HG02678 (cell line): Measurements from ENCODE around the gene UNC13B.
"Not testable (repeated sequence)": the region's sequence is repeated elsewhere in the genome, so short reads cannot be mapped to it uniquely, and the experiment has no call there.

Source experiments
- ATAC-seq: cut with Tn5 transposase; IDR thresholded peaks from one replicate; pipeline ENCODE4 v1.9.1; 2021; ENCODE audit warnings: mild to moderate bottlenecking, moderate library complexity; ENCODE audit not compliant: unreplicated experiment

UNC13B gene

DNA sequence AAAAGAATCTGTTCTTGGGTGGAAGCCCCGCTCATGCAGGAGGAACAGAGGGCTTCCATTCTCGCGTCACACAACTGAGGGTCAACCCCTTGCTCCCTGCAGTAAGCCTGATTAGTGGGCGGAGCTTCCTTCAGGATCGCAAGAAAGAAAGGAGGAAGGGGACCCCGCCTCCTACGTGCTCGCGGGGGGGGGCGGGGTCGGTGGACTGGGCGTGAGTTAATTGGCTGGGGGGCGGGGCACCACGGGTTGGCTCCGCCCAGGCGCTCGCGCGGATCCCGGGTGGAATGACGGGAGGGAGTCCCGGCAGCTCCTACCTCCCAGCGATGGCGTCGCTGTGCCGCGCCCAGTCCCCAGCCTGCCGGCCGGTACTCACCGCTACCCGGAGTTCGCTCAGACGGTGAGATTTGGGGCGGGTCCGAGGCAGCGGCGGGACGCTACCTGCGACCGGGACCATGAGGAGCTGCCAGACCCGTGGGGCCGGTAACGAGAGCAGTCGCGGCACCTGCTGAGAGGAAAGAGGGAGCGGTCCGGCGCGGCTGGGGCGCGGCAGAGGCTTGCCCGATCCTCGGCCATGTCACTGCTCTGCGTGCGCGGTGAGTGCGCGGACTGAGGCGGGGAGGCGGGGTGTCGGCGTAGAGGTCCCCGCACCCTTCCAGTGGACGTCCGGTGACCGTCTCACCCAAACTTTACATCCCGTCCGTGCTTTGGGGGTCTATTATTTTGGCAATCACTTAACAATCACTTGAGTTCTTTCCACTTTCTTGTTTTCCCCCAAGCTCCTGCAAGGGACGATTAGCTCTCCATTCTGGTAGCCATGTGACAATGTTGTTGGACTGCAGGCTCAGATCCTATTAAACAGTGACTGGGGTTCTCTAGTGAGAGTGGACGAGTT lies at the start of gene UNC13B:
Gene UNC13B, plus strand, starts transcription at position 297 of the 892 bp plus-strand sequence. Its CDS starts 275 bp downstream, at position 572.
- ATAC-seq, result peak; percentile 76

DNA sequence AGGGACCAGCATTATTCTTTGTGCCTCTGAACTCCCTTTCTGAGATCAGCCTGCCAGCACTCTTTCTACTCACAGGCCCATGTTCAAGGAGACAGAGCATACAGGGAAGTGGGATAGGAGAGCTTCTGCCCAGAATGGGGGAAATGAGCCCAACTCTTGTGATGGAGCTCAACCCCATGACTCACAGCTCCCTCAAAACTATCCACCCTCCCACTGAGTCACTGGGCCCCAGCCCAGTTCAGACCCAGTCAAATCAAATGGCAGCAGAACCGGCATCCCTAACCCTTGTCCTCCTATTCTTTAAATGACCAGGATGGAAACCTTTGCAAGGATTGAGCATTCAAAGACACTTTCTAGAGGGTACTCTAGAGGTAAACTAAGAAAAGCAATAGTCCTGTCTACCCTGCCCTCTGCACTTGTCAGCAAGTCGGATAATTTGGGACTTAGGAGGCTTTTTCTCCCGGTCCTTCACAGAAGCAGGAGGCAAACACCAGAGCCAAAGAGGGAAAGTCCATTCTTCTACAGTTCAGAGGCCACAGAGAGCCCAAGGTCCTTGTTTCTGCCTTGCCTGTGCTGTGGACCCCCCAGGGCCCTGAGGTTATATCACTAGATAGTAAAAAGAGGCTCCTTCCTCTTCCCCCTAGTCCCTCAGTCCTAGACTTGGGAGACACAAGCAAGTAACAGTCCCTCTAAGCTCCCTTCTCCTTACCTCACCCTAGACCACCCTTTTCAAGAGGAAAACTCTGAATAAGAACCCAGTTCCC lies 49.4 kb upstream of the UNC13B start:
- no peak for ATAC-seq

DNA sequence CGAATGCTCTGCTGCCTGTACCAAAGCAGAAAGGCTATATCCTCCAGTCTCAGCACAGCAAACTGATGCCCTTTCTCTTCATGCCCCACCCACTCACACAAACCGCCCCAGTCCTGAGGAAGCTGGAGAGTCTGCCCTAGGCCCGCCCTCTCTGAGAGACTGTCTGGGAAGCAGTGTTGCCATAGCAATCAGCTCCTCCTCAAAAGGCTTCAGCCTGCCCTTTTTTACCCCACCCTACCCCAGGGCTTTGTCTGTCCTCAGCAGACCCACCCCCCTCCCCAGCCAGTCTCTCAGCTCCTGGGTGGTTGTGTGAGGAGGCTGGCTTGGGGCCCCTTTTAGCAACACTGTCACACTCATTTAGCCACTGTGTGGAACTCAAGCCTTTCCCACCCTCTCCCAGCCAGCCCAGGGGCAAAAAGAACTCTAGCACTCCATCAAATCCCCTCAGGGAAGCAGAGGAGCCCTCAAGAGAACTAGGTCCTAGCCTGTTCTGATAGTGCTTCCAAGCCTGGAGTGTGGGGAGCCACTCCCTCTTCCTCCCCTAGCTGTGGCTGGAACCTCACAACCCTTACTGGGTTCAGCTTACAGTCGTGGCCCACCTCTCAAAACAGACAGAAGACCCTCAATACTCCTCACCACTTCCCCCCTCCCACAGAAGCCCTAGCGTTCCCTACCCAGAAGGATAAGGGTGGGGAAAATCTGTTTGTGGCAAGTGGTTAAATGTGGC lies 47.5 kb upstream of the UNC13B start:
- no peak for ATAC-seq

DNA sequence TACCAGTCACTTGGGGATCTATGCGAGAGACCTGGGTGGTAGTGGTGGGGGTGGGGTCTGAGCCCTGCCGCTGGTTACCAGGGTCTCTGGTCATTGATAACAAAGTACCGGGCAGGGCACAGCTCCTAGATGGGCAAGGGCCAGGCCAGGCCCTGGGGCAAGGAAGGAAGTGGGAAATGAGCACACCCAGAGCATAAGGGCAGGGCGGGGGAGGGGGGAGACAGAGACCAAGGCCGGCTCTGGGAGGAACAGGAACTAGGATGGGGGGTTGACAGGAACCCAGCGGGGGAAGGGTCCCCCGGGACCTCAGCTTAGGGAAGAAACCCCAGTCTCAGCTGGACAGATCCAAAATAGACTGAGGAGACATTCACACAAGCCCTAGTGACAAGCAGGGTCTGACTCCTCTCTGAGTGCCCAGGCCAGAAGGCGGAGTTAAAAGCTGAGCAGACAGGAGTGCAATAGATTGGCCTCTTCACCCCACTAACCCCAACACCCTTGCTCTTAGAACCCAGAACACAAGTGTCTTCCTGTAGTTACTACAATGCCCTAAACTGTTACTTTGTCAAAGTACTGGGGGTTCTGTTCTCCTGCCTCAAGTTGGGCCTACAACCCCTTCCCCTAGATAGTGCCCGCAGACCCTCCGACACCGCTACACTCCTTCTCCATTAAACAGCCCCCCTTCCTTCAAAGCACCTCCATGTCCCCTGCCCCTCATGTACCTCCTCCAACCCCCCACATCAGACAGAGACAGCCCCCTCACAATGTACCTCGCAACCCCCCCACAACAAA lies 46.8 kb upstream of the UNC13B start:
- ATAC-seq, result no peak

DNA sequence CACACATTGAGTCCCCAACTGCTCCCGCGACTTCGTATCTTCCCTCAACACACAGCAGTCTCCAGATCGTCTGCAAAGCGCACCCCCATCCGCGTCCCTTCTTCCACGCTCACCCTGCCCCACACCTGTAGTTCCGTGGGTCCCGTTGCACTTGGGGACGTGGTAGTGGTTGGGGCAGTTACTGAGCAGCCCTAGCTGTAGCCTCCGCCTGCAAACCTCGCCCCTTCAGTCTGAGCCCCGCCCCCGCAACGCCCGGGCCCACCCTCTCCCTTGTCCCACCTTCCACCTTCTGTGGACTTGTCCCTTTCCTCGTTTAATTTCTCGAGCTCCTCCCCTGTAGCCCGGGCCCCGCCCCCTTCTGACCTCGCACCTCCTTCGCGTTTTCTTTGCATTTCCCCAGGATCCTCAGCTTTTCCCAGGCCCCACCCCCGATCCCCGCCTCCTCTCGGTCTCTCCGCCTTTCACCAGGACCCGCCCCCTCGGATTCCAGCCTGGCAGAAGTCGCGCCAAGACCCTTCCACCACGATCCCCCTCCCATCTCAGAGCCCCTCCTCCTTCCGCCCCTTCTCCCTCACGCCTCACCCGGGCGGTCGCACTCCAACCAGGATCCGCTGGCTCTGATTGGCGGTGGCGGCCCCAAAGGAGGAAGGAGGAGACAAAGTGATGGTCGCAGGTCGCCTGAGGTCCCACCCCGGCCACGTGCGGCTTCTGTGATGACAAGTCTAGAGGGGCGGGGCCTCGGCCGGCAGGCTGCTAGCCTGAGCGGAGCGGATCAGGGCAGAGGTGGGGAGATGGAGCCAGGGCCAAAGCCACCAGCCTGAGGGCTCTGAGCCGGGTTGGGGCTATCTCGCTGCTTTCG lies 45.9 kb upstream of the UNC13B start, which contains the start of gene ATOSB:
Gene ATOSB, minus strand, starts transcription at position 183 of the 859 bp plus-strand sequence. CDS start 7,588 bp downstream, outside the sequence.
- peak; percentile 57 for ATAC-seq

DNA sequence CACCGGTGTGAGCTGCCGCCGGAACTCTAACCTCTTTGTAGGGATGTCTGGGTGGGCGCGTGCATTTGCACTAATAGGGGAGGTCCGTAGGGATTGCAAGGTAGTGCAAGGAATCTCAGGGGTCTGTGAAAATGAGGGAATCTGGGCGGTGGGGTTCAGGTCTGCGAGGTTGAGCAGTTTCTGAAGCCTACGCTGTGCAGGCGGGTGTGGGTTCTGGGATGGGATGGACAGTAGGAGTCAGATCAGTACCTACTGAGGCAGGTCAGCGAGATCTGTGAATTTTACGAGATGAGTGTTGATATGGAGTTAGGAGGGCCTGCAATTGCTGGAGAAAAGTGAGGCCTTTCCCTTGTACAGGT lies 45.3 kb upstream of the UNC13B start:
- no peak for ATAC-seq

DNA sequence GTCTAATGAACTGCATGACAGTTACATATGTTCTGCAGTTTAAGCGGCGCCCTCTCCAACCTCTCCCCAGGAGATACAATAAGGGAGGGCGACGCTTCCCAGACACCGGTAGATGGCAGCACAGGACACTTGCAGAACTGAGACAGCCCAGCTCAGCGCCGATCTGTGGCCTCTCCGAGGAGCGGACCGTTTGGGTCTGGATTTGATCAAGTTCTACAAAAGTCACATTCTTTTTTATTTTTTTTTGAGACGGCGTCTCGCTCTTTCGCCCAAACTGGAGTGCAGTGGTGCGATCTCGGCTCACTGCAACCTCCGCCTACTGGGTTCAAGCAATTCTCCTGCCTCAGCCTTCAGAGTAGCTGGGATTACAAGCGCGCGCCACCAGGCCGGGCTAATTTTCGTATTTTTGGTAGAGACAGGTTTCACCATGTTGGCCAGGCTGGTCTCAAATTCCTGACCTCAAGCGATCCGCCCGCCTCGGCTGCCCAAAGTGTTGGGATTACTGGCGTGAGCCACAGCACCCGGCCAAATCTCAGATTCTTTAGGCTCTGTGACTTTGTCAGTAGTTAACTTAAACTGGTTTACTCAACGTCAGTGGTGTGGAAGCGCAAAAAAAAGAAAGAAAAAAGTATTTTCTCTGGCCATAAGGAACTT lies 44.8 kb upstream of the UNC13B start:
- ATAC-seq, result peak; percentile 53

DNA sequence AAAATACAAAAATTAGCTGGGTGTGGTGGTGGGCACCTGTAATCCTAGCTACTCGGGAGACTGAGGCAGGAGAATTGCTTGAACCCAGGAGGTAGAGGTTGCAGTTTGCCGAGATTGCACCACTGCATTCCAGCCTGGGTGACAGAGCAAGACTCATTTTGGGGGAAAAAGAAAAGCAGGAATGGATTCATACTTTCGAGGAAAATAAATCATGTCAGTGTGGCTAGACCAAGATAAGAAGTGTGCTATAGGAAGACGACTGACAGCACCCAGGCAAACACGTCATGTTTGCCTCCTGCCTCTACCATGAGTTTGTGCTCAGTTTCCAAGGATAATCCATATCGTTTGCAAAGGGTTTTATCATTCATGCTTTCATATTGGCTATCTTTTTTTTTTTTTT lies 26.9 kb upstream of the UNC13B start:
- no peak for ATAC-seq

DNA sequence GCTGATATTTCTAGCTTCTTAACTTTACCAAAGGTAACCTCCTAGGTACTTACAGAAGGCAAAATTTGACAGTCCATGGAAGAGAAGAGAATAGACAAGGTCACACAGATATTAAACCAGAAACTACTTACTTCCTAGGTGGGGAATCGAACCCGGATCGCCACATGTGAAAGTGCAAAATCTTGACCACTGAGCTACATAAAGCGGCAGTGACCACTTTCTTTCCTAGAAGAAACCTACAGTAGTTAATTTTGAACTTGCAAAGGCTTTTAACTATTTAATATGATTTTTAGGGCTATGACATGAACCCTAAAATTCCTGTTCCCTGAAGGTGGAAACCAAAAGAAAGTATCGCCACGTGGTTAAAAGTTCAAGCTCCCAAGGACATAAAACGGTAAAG lies 25.8 kb upstream of the UNC13B start:
- ATAC-seq, result no peak

DNA sequence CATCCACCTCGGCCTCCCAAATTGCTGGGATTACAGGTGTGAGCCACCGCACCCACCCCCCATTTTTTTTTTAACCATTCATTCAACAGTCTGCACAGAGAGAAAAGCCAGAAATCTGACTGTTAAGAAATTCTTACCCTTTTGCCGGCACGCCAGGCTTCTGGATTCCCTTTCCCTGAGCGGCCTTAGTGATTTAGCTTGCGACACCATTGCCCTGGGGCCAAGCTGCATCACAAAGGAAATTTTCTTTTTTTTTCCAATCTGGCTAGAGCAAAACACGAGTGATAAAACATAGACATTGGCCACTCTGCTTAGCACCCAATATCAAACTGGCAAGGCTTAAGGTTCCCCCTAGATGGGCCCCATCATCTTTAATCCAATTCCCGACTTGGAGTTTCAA lies 24.9 kb upstream of the UNC13B start:
- no peak for ATAC-seq

DNA sequence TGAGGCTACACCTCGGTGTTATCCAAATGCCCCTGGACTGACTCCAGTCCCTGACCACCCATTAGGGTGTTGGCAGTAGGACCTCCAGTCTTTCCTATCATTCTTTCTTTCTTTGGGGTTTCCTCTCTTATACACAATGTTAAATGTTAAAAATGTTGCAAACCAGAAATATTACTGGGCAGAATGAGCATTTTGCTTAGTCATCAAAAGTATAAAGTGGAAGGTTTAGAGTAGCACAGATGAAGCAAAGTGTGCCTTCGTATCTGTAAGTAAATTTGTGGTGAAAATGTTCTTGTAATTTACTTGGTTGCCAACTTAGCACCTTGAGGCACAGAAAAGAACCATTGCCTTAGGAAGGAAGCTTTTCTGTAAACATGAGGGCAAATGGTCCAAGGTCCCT lies 21.7 kb upstream of the UNC13B start:
- ATAC-seq, result no peak

DNA sequence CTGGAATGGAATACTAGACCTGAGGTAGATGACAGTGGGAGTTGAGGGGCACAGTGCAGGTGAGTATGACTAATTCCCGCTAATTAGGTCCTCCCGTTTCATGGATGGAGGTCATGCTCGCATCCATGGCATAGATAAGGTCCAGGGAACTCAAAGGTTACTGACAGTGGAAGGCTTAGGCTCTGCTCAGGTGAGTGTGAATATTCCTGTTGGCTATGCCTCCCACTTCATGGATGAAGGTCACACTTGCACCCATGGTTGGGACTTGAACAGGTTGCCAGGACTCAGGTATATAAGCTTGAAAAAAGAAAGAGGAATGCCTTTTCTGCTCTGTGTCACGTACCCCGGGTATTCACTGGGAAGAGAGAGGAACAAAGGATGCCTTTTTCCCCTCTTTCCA lies 19.8 kb upstream of the UNC13B start:
- no peak for ATAC-seq

DNA sequence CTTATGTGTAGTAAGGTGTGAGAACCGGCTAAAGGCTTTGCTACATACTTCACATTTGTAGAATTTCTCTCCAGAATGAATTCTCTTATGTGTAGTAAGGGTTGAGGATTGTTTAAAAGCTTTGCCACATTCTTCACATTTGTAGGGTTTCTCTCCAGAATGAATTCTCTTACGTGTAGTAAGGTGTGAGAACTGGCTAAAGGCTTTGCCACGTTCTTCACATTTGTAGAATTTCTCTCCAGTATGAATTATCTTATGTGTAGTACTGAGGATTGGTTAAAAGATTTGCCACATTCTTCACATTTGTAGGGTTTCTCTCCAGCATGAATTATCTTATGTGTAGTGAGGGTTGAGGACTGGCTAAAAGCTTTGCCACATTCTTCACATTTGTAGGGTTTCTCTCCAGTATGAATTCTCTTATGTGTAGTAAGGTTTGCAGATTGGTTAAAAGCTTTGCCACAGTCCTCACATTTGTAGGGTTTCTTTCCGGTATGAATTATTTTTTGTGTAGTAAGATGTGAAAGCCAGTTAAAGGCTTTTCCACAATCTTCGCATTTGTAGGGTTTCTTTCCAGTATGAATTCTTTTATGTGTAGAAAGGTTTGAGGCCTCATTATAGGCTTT lies 13.8 kb upstream of the UNC13B start:
- not testable (repeated sequence) for ATAC-seq

DNA sequence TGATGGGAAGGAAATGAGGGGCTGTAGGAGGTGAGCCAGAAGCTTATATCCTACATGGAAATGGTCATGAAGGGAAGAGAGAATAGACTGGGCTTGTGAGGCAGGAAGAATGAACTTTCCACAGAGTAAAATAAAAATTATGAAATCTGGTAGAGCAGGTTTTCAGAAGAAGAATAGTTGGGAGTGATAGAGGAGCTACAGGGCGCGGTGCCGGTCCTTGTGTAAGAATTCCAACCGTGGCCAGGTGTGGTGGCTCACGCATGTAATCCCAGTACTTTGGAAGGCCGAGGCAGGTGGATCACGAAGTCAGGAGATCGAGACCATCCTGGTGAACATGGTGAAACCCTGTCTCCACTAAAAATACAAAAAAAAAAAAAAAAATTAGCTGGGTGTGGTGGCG lies 8.9 kb upstream of the UNC13B start:
- ATAC-seq, result no peak

DNA sequence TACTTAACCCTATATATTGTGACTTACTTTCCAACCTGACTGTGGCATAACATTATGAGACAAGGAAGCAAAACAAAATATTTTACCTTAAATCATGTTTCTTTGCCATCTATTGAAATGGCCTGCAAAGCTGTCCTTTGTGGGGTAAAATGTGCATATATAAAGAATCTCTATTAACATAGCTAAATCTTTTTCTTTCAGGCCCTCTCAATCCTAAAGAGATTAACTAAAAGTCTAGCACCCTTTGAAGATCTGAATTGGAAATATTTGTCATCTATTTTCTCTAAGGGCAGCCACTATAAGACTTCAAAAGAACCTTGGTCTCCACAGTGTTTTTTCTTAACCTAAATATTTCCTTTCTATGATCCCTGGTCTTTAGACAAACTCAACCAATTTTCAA lies 5.0 kb upstream of the UNC13B start:
- no peak for ATAC-seq

DNA sequence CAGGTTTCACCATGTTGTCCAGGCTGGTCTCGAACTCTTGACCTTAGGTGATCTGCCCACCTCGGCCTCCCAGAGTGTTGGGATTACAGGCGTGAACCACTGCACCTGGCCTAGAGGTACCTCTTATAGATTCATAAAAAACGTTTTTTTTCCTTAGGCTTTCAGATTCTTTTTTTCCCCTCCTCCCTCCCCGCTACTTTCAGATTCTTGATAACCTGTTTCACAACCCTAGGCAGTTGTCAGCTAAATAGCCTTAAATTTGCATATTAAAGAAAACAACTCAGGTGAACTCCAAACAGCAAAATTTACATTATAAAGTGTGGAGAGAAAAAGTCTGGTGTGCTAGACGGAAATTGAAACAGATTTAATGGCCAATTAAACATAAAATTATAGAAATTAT lies 4.0 kb upstream of the UNC13B start:
- ATAC-seq, result not testable (repeated sequence)

DNA sequence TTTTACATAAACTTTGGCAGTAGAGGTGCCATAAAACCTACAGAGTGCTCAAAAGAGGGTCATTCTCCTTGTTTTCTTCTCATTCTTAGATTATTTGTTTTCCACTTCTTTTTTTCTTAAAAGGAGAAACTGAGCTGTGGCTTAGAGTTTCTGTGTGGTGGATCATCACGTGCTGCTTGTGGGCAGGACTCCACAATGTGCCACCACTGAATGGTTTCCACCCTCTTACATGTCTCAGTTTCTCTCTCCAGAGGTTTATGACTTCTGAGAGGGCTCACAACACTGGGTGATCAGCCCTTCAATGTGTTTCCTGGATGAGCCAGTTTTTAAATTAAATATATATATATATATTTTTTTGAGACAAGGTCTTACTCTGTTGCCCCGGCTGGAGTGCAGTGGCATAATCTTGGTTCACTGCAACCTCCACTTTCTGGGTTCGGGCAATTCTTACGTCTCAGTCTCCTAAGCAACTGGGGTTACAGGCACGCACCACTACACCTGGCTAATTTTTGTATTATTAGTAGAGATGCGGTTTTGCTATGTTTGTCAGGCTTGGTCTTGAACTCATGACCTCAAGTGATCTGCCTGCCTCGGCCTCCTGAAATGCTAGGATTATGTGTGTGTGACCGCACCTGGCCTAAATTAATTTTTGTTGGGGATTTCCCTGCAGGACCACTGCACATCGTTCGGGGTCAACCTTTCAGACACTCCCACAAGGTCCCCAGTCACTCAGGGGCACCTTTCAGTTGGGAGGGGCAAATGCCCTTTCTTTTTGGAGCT lies 3.1 kb upstream of the UNC13B start:
- ATAC-seq, result no peak
